Measurements from ENCODE around the gene CAB39.

- no peak for TF ChIP-seq JUN (IDR thresholded peaks at IDR 0.05; ENCODE audit: borderline replicate concordance, insufficient read depth, insufficient read length, low read depth)
- no peak for TF ChIP-seq CTCF (IDR thresholded peaks at IDR 0.05; ENCODE audit: extremely low read depth in 1 of 2, insufficient read depth in 1 of 2, low read depth in 1 of 2, low read length in 2 of 2)
- TF ChIP-seq POLR2AphosphoS5 (IDR thresholded peaks at IDR 0.05; ENCODE audit: insufficient read depth, low read depth, low read length), result no peak
- TF ChIP-seq MAX (IDR thresholded peaks at IDR 0.05; ENCODE audit: insufficient read depth, insufficient read length), result no peak
- TF ChIP-seq POLR2A (IDR thresholded peaks at IDR 0.05; ENCODE audit: low read depth, low read length), result no peak
These were observed 21.9 kb downstream of the CAB39 start for GRCh38 chr2:230734247-230735175.

All from endothelial cell of umbilical vein (primary cell).